Measurements from ENCODE around the gene DIAPH1. TPM values are rescaled to one million over a fixed set of nuclear protein-coding genes. Genes with fewer than 3 reads are reported as not detected.

Gene DIAPH1
- total RNA-seq, 1 donor from 2014 or later = 44.1 TPM

DNA sequence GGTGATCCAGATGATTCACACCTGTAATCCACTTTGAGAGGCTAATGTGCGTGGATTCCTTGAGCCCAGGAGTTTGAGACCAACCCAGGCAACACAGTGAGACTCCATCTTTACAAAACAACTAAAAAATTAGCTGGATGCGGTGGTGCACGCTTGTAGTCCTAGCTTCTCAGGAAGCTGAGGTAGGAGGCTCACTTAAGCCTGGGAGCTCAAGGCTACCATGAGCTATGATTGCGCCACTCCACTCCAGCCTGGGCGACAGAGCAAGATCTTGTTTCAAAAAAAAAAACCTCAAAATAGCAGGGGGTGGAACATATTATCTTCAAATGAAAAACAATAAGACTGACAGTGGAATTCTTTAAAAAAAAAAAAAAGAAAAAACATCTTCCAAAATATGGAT, 70.9 kb downstream of the DIAPH1 start:
- peaks cover 30% of the 10 kb centered on the region for H3K36me3 Mint-ChIP-seq (ENCODE audit: low read depth)
- no peak for DNase-seq (ENCODE audit: low spot score)
- H3K27me3 Mint-ChIP-seq (ENCODE audit: low read depth) = no peaks in the 10 kb centered on the region
- no peaks in the 10 kb centered on the region for H3K4me1 Mint-ChIP-seq (ENCODE audit: low read depth)
- TF ChIP-seq, protein P1, sequence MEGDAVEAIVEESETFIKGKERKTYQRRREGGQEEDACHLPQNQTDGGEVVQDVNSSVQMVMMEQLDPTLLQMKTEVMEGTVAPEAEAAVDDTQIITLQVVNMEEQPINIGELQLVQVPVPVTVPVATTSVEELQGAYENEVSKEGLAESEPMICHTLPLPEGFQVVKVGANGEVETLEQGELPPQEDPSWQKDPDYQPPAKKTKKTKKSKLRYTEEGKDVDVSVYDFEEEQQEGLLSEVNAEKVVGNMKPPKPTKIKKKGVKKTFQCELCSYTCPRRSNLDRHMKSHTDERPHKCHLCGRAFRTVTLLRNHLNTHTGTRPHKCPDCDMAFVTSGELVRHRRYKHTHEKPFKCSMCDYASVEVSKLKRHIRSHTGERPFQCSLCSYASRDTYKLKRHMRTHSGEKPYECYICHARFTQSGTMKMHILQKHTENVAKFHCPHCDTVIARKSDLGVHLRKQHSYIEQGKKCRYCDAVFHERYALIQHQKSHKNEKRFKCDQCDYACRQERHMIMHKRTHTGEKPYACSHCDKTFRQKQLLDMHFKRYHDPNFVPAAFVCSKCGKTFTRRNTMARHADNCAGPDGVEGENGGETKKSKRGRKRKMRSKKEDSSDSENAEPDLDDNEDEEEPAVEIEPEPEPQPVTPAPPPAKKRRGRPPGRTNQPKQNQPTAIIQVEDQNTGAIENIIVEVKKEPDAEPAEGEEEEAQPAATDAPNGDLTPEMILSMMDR (IDR thresholded peaks at IDR 0.05) = no peak
- no peak overlapping the region for H3K4me3 Mint-ChIP-seq (ENCODE audit: unreplicated experiment)
- H3K27ac Mint-ChIP-seq (ENCODE audit: unreplicated experiment) = no peak overlapping the region
- H3K9me3 Mint-ChIP-seq (ENCODE audit: low read depth) = peaks cover 20% of the 10 kb centered on the region

DNA sequence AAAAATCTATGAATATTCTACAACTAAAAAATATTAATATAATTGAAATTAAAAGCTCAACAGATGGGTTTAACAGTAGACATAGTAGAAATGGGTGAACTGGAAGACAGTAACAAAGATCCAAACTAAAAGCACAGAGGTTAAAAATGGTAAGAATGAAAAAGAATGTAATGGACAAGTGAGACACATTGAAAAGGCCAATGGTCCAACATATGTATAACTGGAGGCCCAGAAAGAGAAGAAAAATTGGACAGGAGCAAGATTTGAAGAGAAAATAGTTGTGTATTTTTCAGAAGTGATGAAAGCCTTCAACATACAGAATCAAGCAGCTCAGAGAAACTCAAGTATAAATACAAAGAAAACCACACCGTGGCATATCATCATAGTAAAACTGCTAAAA, 71.3 kb downstream of the DIAPH1 start:
- Mint-ChIP-seq H3K4me1 (ENCODE audit: low read depth) (no peaks in the 10 kb centered on the region), H3K36me3 (ENCODE audit: low read depth) (peaks cover 31% of the 10 kb centered on the region)
- DNase-seq (ENCODE audit: low spot score) = no peak

DNA sequence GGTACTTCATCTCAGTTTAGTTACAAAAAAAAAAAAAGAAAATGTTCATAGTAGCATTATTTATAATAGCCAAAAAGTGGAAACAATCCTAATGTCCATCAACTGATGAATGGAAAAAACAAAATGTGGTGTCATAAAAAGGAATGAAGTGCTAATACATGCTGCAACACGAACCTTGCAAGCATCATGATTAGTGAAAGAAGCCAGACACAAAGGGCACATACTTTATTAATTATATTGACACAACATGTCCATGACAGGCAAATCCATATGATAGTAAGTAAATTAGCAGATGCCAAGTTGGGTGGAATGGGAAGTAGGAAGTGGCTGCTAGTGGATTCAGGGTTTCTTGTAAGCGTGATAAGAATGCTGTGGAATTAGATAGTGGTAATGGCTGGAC, 75.7 kb downstream of the DIAPH1 start:
- Mint-ChIP-seq H3K27me3 (ENCODE audit: low read depth) (no peaks in the 10 kb centered on the region), H3K9me3 (ENCODE audit: low read depth) (peaks cover 13% of the 10 kb centered on the region)

More for the DNA sequence above, 71.3 kb downstream of the DIAPH1 start:
- Mint-ChIP-seq H3K27ac (ENCODE audit: unreplicated experiment) (no peak overlapping the region), H3K4me3 (ENCODE audit: unreplicated experiment) (no peak overlapping the region), H3K9me3 (ENCODE audit: low read depth) (peaks cover 20% of the 10 kb centered on the region), H3K27me3 (ENCODE audit: low read depth) (no peaks in the 10 kb centered on the region)
- TF ChIP-seq, protein P1 (IDR thresholded peaks at IDR 0.05) = no peak

DNA sequence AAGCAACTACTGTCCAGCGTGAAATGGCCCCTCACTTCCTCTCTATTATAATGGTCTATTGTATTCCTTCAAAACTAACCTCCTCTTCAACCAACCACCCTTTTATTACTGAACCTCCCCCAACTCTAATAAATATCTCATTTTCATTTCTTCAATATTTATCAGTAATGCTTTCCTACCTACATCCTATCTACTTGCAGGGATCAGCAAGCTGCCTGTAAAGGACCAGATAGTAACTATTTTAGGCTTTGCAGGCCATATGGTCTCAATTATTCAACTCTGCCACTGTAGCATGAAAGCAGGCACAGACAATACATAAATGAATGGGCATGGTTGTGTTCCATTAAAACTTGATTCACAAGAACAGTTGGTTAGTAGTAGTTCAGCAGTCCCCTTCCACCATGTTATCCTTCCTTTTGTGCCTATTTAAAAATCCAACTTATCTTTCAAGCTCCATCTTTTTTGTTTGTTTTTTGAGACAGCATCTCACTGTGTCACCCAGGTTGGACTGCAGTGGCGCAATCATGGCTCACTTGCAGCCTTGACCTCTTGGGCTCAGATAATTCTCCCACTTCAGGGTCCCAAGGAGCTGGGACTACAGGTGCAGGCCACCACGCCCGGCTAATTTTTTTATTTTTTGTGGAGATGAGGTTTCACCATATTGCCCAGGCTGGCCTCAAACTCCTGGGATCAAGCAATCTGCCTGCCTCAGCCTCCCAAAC, 84.1 kb downstream of the DIAPH1 start:
- H3K27me3 Mint-ChIP-seq (ENCODE audit: low read depth) = no peaks in the 10 kb centered on the region
- DNase-seq (ENCODE audit: low spot score) = no peak
- H3K9me3 Mint-ChIP-seq (ENCODE audit: low read depth) = no peaks in the 10 kb centered on the region
- no peak overlapping the region for H3K27ac Mint-ChIP-seq (ENCODE audit: unreplicated experiment)
- H3K4me3 Mint-ChIP-seq (ENCODE audit: unreplicated experiment) = no peak overlapping the region
- peaks cover 12% of the 10 kb centered on the region for H3K36me3 Mint-ChIP-seq (ENCODE audit: low read depth)
- TF ChIP-seq, protein P1 (IDR thresholded peaks at IDR 0.05) = no peak
- H3K4me1 Mint-ChIP-seq (ENCODE audit: low read depth) = no peaks in the 10 kb centered on the region

More for the DNA sequence above, 75.7 kb downstream of the DIAPH1 start:
- H3K27ac Mint-ChIP-seq (ENCODE audit: unreplicated experiment) = no peak overlapping the region
- H3K4me1 Mint-ChIP-seq (ENCODE audit: low read depth) = no peaks in the 10 kb centered on the region
- no peak for DNase-seq (ENCODE audit: low spot score)
- peaks cover 27% of the 10 kb centered on the region for H3K36me3 Mint-ChIP-seq (ENCODE audit: low read depth)
- TF ChIP-seq, protein P1 (IDR thresholded peaks at IDR 0.05) = no peak
- no peak overlapping the region for H3K4me3 Mint-ChIP-seq (ENCODE audit: unreplicated experiment)

DNA sequence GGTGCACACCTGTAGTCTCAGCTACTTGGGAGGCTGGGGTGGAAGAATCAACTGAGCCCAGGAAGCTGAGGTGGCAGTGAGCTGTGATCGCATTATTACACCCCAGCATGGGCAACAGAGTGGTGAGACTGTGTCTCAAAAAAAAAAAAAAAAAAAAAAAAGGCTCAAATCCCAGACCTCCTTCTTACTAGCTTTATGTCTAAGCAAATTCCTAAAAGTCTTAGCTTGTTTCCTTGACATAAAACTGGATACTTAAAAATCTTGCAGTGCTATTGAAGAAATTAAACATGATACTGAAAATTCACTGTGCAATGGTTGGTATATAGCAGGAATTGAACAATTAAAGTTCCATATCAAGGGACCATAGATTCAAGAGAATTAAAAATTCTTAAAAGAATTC, 84.9 kb downstream of the DIAPH1 start:
- peaks cover 9% of the 10 kb centered on the region for H3K36me3 Mint-ChIP-seq (ENCODE audit: low read depth)
- H3K27me3 Mint-ChIP-seq (ENCODE audit: low read depth) = no peaks in the 10 kb centered on the region
- TF ChIP-seq, protein P1 (IDR thresholded peaks at IDR 0.05) = no peak
- H3K4me3 Mint-ChIP-seq (ENCODE audit: unreplicated experiment) = no peak overlapping the region
- no peak for DNase-seq (ENCODE audit: low spot score)
- H3K4me1 Mint-ChIP-seq (ENCODE audit: low read depth) = peaks cover 7% of the 10 kb centered on the region
- no peak overlapping the region for H3K27ac Mint-ChIP-seq (ENCODE audit: unreplicated experiment)
- no peaks in the 10 kb centered on the region for H3K9me3 Mint-ChIP-seq (ENCODE audit: low read depth)
